LNCAP (cell line): ENCODE results near the gene CBX4.

Source experiments
- CTCF ChIP-seq: fragments of 450-650 bp; IDR thresholded peaks from 2 replicates; pipeline ENCODE4 v1.5.1; 2017; ENCODE audit warnings: mild to moderate bottlenecking

CBX4 gene

GRCh38 chr17:79798299-79799173 lies 40.7 kb downstream of the CBX4 start:
- TF ChIP-seq CTCF, result no peak

DNA sequence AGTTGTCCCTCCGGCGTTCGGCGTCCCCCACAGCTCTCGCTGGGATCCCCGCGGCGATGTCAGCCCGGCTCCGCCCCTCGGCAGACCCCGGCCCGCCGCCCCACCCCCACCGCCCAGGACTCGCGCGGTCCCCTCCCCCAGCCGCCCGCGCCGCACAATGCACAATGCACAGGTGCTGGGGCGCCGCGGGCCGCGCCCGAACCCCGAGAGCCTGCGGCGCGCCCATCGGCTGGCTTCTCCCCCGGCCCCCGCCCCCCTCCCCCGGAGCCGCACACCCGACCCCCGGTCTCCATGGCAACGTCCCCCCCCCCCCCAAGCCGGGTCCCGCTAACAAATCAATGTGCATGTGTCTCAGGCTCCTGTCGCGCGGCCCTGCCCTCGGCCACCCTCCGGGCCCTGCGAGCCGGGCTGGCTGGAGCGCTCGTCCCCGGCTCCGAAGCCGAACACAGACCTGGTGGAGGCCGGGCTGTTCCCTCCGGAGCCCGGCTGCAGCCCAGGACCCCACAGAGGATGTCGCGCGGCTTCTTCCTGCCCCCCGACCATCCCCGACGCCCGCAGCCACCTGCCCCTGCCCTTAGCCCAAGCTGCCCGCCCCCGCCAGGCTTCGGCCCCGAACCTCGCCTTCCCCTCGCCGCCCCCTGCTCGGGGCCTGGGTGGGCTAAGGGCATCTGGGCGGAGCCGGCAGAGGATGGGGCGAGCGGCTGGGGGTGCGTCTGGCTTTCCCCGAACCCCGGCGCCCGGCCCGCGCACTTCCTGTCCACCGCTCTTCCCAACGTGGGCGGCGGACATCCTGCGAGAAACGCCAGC lies 41.5 kb downstream of the CBX4 start:
- TF ChIP-seq CTCF, result no peak

DNA sequence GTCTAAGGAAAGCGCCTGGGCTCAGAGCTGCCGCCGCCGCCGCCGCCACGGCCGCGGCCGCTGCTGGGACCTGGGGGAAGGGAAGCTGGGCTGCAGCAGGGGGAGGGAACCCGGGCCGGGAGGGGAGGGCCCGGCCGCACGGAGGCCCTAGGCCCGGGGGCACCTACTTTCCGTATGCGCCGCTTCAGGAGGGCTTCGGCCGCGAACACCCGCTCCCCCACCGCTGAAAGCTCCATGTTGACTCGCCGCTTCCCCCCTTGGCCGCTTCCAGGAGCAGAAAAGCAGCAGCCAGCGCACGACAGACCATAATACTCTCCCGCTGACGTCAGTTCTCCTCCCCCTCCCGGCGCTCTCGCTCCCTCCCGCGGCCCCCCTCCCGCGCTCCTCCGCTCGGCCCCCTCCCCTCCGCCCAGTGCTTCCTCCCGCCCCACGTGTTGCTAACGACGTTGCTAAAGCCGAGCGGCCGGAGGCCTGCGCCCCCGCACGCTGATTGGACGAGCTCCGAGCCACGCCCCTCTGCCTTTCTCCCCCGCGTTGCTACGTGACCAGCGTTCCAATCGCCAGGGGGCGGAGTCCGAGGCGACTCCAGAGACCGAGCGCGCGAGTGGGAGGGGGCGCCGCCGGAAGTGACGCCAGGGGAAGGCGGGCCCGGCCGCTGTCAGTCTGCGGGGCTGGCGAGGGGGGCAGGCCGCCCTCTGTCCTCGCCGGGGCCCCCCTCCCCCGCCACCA lies 42.3 kb downstream of the CBX4 start, which contains the start of gene CBX8:
TSS of gene CBX8 (minus strand) at position 315 of the 729 bp plus-strand sequence. CDS start at position 236, 79 bp downstream.
- no peak for TF ChIP-seq CTCF

DNA sequence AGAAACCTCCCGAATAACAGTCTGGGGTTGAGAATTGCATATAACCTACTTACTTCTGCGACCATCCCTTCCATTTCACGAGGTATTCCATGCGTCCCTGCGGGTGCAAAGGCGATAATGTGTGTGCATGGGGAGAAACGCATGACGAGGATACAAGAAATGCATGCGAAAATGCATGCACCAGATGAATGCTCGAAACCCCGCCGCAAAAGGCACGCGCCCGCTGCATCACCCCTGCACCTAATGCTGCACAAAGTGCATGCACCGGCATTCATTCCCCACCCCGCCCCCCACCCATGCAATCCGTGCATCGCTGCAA lies 42.8 kb downstream of the CBX4 start:
- TF ChIP-seq CTCF, result no peak

GRCh38 chr17:79795795-79796443 lies 43.3 kb downstream of the CBX4 start:
- TF ChIP-seq CTCF, result no peak

- TF ChIP-seq CTCF, result no peak
Measured at GRCh38 chr17:79794659-79795511, 44.4 kb downstream of the CBX4 start.
